ENCODE results near the gene CMA1. TPM values are rescaled to one million over a fixed set of nuclear protein-coding genes. Genes with fewer than 3 reads are reported as not detected.

Gene CMA1
- total and polyA plus RNA-seq, 2 experiments from 2014 or later = not detected

- DNase-seq = no peak
- H3K36me3 ChIP-seq (ENCODE audit: low read depth) = no peaks in the 10 kb centered on the region
These were observed 49.3 kb downstream of the CMA1 start for GRCh38 chr14:24458736-24459135.

GRCh38 chr14:24456980-24457379 is 51.1 kb downstream of the CMA1 start:
- no peaks in the 10 kb centered on the region for H3K27me3 ChIP-seq (replicated peaks; ENCODE audit: insufficient read depth)
- H3F3A ChIP-seq (ENCODE audit: insufficient read depth) = no peaks in the 10 kb centered on the region; the same call in 1 of the 2 replicates
- H3K36me3 ChIP-seq (ENCODE audit: low read depth) = no peaks in the 10 kb centered on the region
- no peak overlapping the region for H3K9ac ChIP-seq
- H3K4me3 ChIP-seq = no peak overlapping the region
- TF ChIP-seq EZH2phosphoT487 (IDR thresholded peaks at IDR 0.05; ENCODE audit: insufficient read depth, low read depth) (no peak), EZH2 (IDR thresholded peaks at IDR 0.05; ENCODE audit: insufficient read depth, poor library complexity, severe bottlenecking) (no peak)
- in situ Hi-C loops (cut with MboI) = no loop called here
- H3K27ac ChIP-seq = no peak overlapping the region
- no peaks in the 10 kb centered on the region for H3K9me2 ChIP-seq (ENCODE audit: insufficient read depth)
- no peak overlapping the region for H3K4me2 ChIP-seq (ENCODE audit: unreplicated experiment)
- no peak overlapping the region for H2AFZ ChIP-seq
- no peaks in the 10 kb centered on the region for H3K79me2 ChIP-seq (ENCODE audit: insufficient read depth)
- H3K4me1 ChIP-seq (ENCODE audit: insufficient read depth) = no peaks in the 10 kb centered on the region
- H3K9me3 ChIP-seq (ENCODE audit: low read depth) = no peaks in the 10 kb centered on the region
- peak; percentile 18 for DNase-seq
- H4K20me1 ChIP-seq (ENCODE audit: insufficient read depth) = no peaks in the 10 kb centered on the region

More at GRCh38 chr14:24458736-24459135, 49.3 kb downstream of the CMA1 start:
- TF ChIP-seq EZH2phosphoT487 (IDR thresholded peaks at IDR 0.05; ENCODE audit: insufficient read depth, low read depth) (no peak), EZH2 (IDR thresholded peaks at IDR 0.05; ENCODE audit: insufficient read depth, poor library complexity, severe bottlenecking) (no peak)
- no peaks in the 10 kb centered on the region for H3K79me2 ChIP-seq (ENCODE audit: insufficient read depth)
- H3K9me3 ChIP-seq (ENCODE audit: low read depth) = no peaks in the 10 kb centered on the region
- no peaks in the 10 kb centered on the region for H3K27me3 ChIP-seq (replicated peaks; ENCODE audit: insufficient read depth)
- no peaks in the 10 kb centered on the region for H4K20me1 ChIP-seq (ENCODE audit: insufficient read depth)
- 71 to 88% methylated on average over 1 of the region's 1 CpG for WGBS, 2 experiments (ENCODE audit: low coverage in 1 of 2, low lambda C conversion rate in 2 of 2, missing lambda C conversion rate in 2 of 2)
- in situ Hi-C loops (cut with MboI) = no loop called here
- H3K4me1 ChIP-seq (ENCODE audit: insufficient read depth) = no peaks in the 10 kb centered on the region
- no peak overlapping the region for H3K9ac ChIP-seq
- H3K9me2 ChIP-seq (ENCODE audit: insufficient read depth) = peaks cover 3% of the 10 kb centered on the region; the same call in 1 of the 2 replicates
- no peak overlapping the region for H3K27ac ChIP-seq
- H3K4me3 ChIP-seq = no peak overlapping the region
- no peak overlapping the region for H3K4me2 ChIP-seq (ENCODE audit: unreplicated experiment)
- H2AFZ ChIP-seq = no peak overlapping the region
- no peaks in the 10 kb centered on the region; the same call in 1 of the 2 replicates for H3F3A ChIP-seq (ENCODE audit: insufficient read depth)

Other genes starting within 250 kb of the CMA1 start
- gene TGM1, start 245.1 kb downstream of the CMA1 start, total RNA-seq (2014; rRNA removed; shearing (Covaris generic)) = 0.25 and 1.3 TPM in 2 replicates
- gene TGM1, start 245.1 kb downstream of the CMA1 start, polyA plus RNA-seq (2016; fragmentation: Nextera tagmentation; extraction: Ambion mirVana) = 0.34 TPM in 1 of 2 replicates, not detected in the other
- gene RABGGTA, start 236.7 kb downstream of the CMA1 start, total RNA-seq (2014; rRNA removed; shearing (Covaris generic)) = 18.0 and 34.9 TPM in 2 replicates
- 29.3 and 30.5 TPM in 2 replicates for gene RABGGTA, start 236.7 kb downstream of the CMA1 start, polyA plus RNA-seq (2016; fragmentation: Nextera tagmentation; extraction: Ambion mirVana)
- gene DHRS1, start 208.5 kb downstream of the CMA1 start, total RNA-seq (2014; rRNA removed; shearing (Covaris generic)) = 12.8 and 32.1 TPM in 2 replicates
- gene DHRS1, start 208.5 kb downstream of the CMA1 start, polyA plus RNA-seq (2016; fragmentation: Nextera tagmentation; extraction: Ambion mirVana) = 31.0 and 34.7 TPM in 2 replicates
- gene NOP9, start 208.4 kb downstream of the CMA1 start, total RNA-seq (2014; rRNA removed; shearing (Covaris generic)) = 19.3 and 23.7 TPM in 2 replicates
- 2.5 and 2.6 TPM in 2 replicates for gene NOP9, start 208.4 kb downstream of the CMA1 start, polyA plus RNA-seq (2016; fragmentation: Nextera tagmentation; extraction: Ambion mirVana)
- 0.51 and 2.1 TPM in 2 replicates for gene CIDEB, start 200.3 kb downstream of the CMA1 start, total RNA-seq (2014; rRNA removed; shearing (Covaris generic))
- gene CIDEB, start 200.3 kb downstream of the CMA1 start, polyA plus RNA-seq (2016; fragmentation: Nextera tagmentation; extraction: Ambion mirVana) = 1.2 TPM in 2 replicates
- 3.5 and 6.8 TPM in 2 replicates for gene LTB4R2, start 198.1 kb downstream of the CMA1 start, total RNA-seq (2014; rRNA removed; shearing (Covaris generic))
- gene LTB4R2, start 198.1 kb downstream of the CMA1 start, polyA plus RNA-seq (2016; fragmentation: Nextera tagmentation; extraction: Ambion mirVana) = 0.30 and 0.45 TPM in 2 replicates
- 1.4 and 2.4 TPM in 2 replicates for gene LTB4R, start 196.8 kb downstream of the CMA1 start, total RNA-seq (2014; rRNA removed; shearing (Covaris generic))
- 0.41 and 1.1 TPM in 2 replicates for gene LTB4R, start 196.8 kb downstream of the CMA1 start, polyA plus RNA-seq (2016; fragmentation: Nextera tagmentation; extraction: Ambion mirVana)
- 0.22 and 0.38 TPM in 2 replicates for gene ADCY4, start 173.2 kb downstream of the CMA1 start, total RNA-seq (2014; rRNA removed; shearing (Covaris generic))
- gene ADCY4, start 173.2 kb downstream of the CMA1 start, polyA plus RNA-seq (2016; fragmentation: Nextera tagmentation; extraction: Ambion mirVana) = 0.20 and 0.38 TPM in 2 replicates
- 2.2 and 5.3 TPM in 2 replicates for gene RIPK3, start 168.3 kb downstream of the CMA1 start, total RNA-seq (2014; rRNA removed; shearing (Covaris generic))
- 5.1 and 5.3 TPM in 2 replicates for gene RIPK3, start 168.3 kb downstream of the CMA1 start, polyA plus RNA-seq (2016; fragmentation: Nextera tagmentation; extraction: Ambion mirVana)
- gene NFATC4, start 140.1 kb downstream of the CMA1 start, total RNA-seq (2014; rRNA removed; shearing (Covaris generic)) = 96.9 and 113 TPM in 2 replicates
- 75.6 and 84.8 TPM in 2 replicates for gene NFATC4, start 140.1 kb downstream of the CMA1 start, polyA plus RNA-seq (2016; fragmentation: Nextera tagmentation; extraction: Ambion mirVana)
- gene NYNRIN, start 109.3 kb downstream of the CMA1 start, total RNA-seq (2014; rRNA removed; shearing (Covaris generic)) = 3.7 and 4.4 TPM in 2 replicates
- 2.2 and 2.5 TPM in 2 replicates for gene NYNRIN, start 109.3 kb downstream of the CMA1 start, polyA plus RNA-seq (2016; fragmentation: Nextera tagmentation; extraction: Ambion mirVana)
- 3.4 and 5.6 TPM in 2 replicates for gene CBLN3, start 78.6 kb downstream of the CMA1 start, total RNA-seq (2014; rRNA removed; shearing (Covaris generic))
- 2.4 and 3.1 TPM in 2 replicates for gene CBLN3, start 78.6 kb downstream of the CMA1 start, polyA plus RNA-seq (2016; fragmentation: Nextera tagmentation; extraction: Ambion mirVana)
- gene KHNYN, start 78.3 kb downstream of the CMA1 start, total RNA-seq (2014; rRNA removed; shearing (Covaris generic)) = 36.2 and 57.5 TPM in 2 replicates
- gene KHNYN, start 78.3 kb downstream of the CMA1 start, polyA plus RNA-seq (2016; fragmentation: Nextera tagmentation; extraction: Ambion mirVana) = 14.4 and 15.3 TPM in 2 replicates
- gene SDR39U1, start 65.5 kb downstream of the CMA1 start, total RNA-seq (2014; rRNA removed; shearing (Covaris generic)) = 7.7 and 8.3 TPM in 2 replicates
- 41.7 and 44.7 TPM in 2 replicates for gene SDR39U1, start 65.5 kb downstream of the CMA1 start, polyA plus RNA-seq (2016; fragmentation: Nextera tagmentation; extraction: Ambion mirVana)
- gene CTSG, start 68.0 kb upstream of the CMA1 start, total RNA-seq (2014; rRNA removed; shearing (Covaris generic)) = not detected in 2 replicates
- not detected in 2 replicates for gene CTSG, start 68.0 kb upstream of the CMA1 start, polyA plus RNA-seq (2016; fragmentation: Nextera tagmentation; extraction: Ambion mirVana)
- gene GZMH, start 101.4 kb upstream of the CMA1 start, total RNA-seq (2014; rRNA removed; shearing (Covaris generic)) = not detected in 2 replicates
- not detected in 2 replicates for gene GZMH, start 101.4 kb upstream of the CMA1 start, polyA plus RNA-seq (2016; fragmentation: Nextera tagmentation; extraction: Ambion mirVana)
- gene GZMB, start 125.9 kb upstream of the CMA1 start, total RNA-seq (2014; rRNA removed; shearing (Covaris generic)) = not detected in 2 replicates
- gene GZMB, start 125.9 kb upstream of the CMA1 start, polyA plus RNA-seq (2016; fragmentation: Nextera tagmentation; extraction: Ambion mirVana) = not detected in 2 replicates

Data from GM23248 (cell line).